Measurements from ENCODE around the gene ATF6B.

ATF6B gene

GRCh38 chr6:32127409-32127716, 683 bp downstream of the ATF6B start:
- peak overlapping the region; percentile 97 for H3K4me3 ChIP-seq (ENCODE audit: low read length)
- H3K36me3 ChIP-seq (replicated peaks; ENCODE audit: low read depth, low read length) = peaks cover 3% of the 10 kb centered on the region
- no peaks in the 10 kb centered on the region for H3K9me3 ChIP-seq (ENCODE audit: insufficient read depth, low read length)
- peak overlapping the region; percentile 90 for H3K9ac ChIP-seq (ENCODE audit: low read length)
- H4K20me1 ChIP-seq (ENCODE audit: insufficient read depth, low read length) = no peaks in the 10 kb centered on the region
- peaks cover 20% of the 10 kb centered on the region for H3K79me2 ChIP-seq (ENCODE audit: low read length)
- no peak overlapping the region for H3K27ac ChIP-seq (ENCODE audit: low read length)
- H2AFZ ChIP-seq (ENCODE audit: low read depth, low read length) = no peak overlapping the region
- H3K4me1 ChIP-seq (ENCODE audit: low read length) = peaks cover 18% of the 10 kb centered on the region
- peak overlapping the region; percentile 82 for H3K4me2 ChIP-seq (ENCODE audit: low read length)
- no peaks in the 10 kb centered on the region for H3K27me3 ChIP-seq (ENCODE audit: low read depth, low read length)
- no peak for TF ChIP-seq CTCF (IDR thresholded peaks at IDR 0.05; ENCODE audit: low read depth, low read length)
- TF ChIP-seq EZH2phosphoT487 (IDR thresholded peaks at IDR 0.05; ENCODE audit: low read depth) = no peak

DNA sequence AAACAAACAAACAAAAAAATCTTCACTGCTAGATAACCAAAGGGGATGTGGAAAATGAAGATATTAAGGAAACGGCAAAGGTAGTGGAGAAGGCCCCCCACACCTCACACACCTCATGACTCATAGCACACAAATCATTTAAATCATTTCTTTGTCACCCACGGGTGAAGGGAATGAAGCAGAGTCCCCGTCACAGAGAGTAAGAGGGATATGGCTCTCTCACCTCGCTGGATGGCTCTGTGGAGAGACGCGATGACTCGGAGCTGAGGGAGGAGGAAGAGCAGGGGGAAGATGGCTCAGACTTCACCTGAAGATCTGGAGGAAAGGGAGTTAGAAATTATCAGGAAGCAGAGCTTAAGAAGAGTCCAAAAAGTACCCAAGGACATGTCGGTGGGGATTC, 1.2 kb downstream of the ATF6B start:
- Histone ChIP-seq H3K36me3 (replicated peaks; ENCODE audit: low read depth, low read length) (peaks cover 3% of the 10 kb centered on the region), H3K4me1 (ENCODE audit: low read length) (peaks cover 18% of the 10 kb centered on the region), H2AFZ (ENCODE audit: low read depth, low read length) (no peak overlapping the region), H3K9me3 (ENCODE audit: insufficient read depth, low read length) (no peaks in the 10 kb centered on the region), H3K9ac (ENCODE audit: low read length) (peak overlapping the region; percentile 90; the same call in 1 of the 2 replicates), H3K79me2 (ENCODE audit: low read length) (peaks cover 20% of the 10 kb centered on the region), H3K4me2 (ENCODE audit: low read length) (peak overlapping the region; percentile 82), H3K27me3 (ENCODE audit: low read depth, low read length) (no peaks in the 10 kb centered on the region), H4K20me1 (ENCODE audit: insufficient read depth, low read length) (no peaks in the 10 kb centered on the region), H3K4me3 (ENCODE audit: low read length) (peak overlapping the region; percentile 97), H3K27ac (ENCODE audit: low read length) (no peak overlapping the region)
- TF ChIP-seq CTCF (IDR thresholded peaks at IDR 0.05; ENCODE audit: low read depth, low read length) = no peak
- TF ChIP-seq EZH2phosphoT487 (IDR thresholded peaks at IDR 0.05; ENCODE audit: low read depth) = no peak

DNA sequence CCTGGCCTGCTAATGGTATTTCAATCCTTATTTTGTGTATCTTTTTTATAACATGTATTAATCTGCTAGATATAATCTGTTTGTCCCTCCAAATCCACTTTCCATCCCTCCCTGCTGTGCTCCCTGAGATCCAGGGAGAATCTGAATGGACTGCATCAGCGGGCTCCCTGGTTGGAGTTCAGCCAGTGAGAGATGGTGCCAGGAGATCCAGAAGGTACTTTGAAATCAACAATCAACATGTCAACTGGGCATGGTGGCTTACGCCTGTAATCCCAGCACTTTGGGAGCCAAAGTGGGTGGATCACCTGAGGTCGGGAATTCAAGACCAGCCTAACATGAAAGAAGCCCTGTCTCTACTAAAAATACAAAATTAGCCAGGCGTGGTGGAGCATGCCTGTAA, 4.4 kb downstream of the ATF6B start:
- Histone ChIP-seq H3K36me3 (replicated peaks; ENCODE audit: low read depth, low read length) (peaks cover 7% of the 10 kb centered on the region), H3K4me2 (ENCODE audit: low read length) (no peak overlapping the region), H3K27me3 (ENCODE audit: low read depth, low read length) (no peaks in the 10 kb centered on the region), H3K4me1 (ENCODE audit: low read length) (peaks cover 10% of the 10 kb centered on the region), H3K79me2 (ENCODE audit: low read length) (peaks cover 12% of the 10 kb centered on the region), H3K4me3 (ENCODE audit: low read length) (no peak overlapping the region), H2AFZ (ENCODE audit: low read depth, low read length) (no peak overlapping the region), H3K9ac (ENCODE audit: low read length) (no peak overlapping the region), H3K27ac (ENCODE audit: low read length) (no peak overlapping the region), H4K20me1 (ENCODE audit: insufficient read depth, low read length) (no peaks in the 10 kb centered on the region), H3K9me3 (ENCODE audit: insufficient read depth, low read length) (no peaks in the 10 kb centered on the region)
- TF ChIP-seq CTCF (IDR thresholded peaks at IDR 0.05; ENCODE audit: low read depth, low read length) = no peak
- no peak for TF ChIP-seq EZH2phosphoT487 (IDR thresholded peaks at IDR 0.05; ENCODE audit: low read depth)

GRCh38 chr6:32120573-32121059, 7.4 kb downstream of the ATF6B start:
- no peaks in the 10 kb centered on the region for H4K20me1 ChIP-seq (ENCODE audit: insufficient read depth, low read length)
- H3K9ac ChIP-seq (ENCODE audit: low read length) = no peak overlapping the region
- H3K9me3 ChIP-seq (ENCODE audit: insufficient read depth, low read length) = no peaks in the 10 kb centered on the region
- no peak overlapping the region for H2AFZ ChIP-seq (ENCODE audit: low read depth, low read length)
- H3K27ac ChIP-seq (ENCODE audit: low read length) = no peak overlapping the region
- peaks cover 9% of the 10 kb centered on the region for H3K36me3 ChIP-seq (replicated peaks; ENCODE audit: low read depth, low read length)
- no peaks in the 10 kb centered on the region for H3K27me3 ChIP-seq (ENCODE audit: low read depth, low read length)
- H3K4me1 ChIP-seq (ENCODE audit: low read length) = no peaks in the 10 kb centered on the region; the same call in 1 of the 2 replicates
- H3K4me2 ChIP-seq (ENCODE audit: low read length) = no peak overlapping the region
- TF ChIP-seq EZH2phosphoT487 (IDR thresholded peaks at IDR 0.05; ENCODE audit: low read depth) (no peak), CTCF (IDR thresholded peaks at IDR 0.05; ENCODE audit: low read depth, low read length) (no peak)
- H3K4me3 ChIP-seq (ENCODE audit: low read length) = no peak overlapping the region
- no peaks in the 10 kb centered on the region for H3K79me2 ChIP-seq (ENCODE audit: low read length)
